GM19193 (cell line): ENCODE measurements around the gene SNX10.

Source experiments
- POLR2A ChIP-seq: IDR thresholded peaks from 4 replicates; pipeline ENCODE4 v1.6.1; 2011; ENCODE audit not compliant: insufficient read depth, insufficient read length; ENCODE audit errors: extremely low read depth

The SNX10 gene

DNA sequence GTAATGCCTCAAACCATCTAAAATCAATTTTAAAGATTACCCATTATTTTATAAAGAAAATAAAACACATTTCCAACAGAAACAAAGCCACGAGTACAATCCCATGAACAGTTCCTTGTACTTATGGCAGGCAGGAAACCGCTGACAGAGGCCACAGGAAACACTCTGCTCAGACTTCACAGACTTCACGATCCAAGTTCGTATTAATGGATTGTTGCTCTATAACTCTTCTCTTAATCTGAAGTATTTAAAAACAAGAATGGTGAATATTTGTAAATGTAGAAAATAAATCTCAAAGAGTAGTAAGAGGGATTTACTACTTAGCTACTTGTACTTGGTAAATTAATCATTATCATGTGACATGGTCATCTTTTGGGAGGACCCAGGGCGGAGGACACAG is 78.3 kb downstream of the SNX10 start:
- TF ChIP-seq POLR2A, result no peak

DNA sequence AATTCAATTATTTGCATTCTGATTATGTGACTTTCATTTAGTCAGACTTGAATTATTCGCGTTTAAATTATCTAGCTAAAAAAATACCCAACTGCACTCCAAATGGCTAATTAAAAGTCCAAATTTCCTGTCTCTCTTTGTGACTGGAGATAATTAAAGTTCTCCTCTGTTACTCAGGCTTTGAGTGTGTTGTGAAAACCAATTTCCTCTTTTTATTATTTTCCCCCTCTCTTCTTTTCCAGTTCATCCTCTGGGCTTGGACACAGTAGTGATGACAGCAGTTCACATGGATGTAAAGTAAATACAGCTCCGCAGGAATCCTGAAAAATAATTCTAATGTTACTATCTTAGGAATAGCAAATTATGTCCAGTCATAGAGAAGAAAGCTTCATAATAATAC is 80.6 kb downstream of the SNX10 start:
- no peak for TF ChIP-seq POLR2A

GRCh38 chr7:26372704-26373103 is 81.0 kb downstream of the SNX10 start:
- no peak for TF ChIP-seq POLR2A

- TF ChIP-seq POLR2A, result no peak
Measured at GRCh38 chr7:26374647-26375373, 83.1 kb downstream of the SNX10 start.

GRCh38 chr7:26375726-26376174 is 84.1 kb downstream of the SNX10 start:
- no peak for TF ChIP-seq POLR2A

DNA sequence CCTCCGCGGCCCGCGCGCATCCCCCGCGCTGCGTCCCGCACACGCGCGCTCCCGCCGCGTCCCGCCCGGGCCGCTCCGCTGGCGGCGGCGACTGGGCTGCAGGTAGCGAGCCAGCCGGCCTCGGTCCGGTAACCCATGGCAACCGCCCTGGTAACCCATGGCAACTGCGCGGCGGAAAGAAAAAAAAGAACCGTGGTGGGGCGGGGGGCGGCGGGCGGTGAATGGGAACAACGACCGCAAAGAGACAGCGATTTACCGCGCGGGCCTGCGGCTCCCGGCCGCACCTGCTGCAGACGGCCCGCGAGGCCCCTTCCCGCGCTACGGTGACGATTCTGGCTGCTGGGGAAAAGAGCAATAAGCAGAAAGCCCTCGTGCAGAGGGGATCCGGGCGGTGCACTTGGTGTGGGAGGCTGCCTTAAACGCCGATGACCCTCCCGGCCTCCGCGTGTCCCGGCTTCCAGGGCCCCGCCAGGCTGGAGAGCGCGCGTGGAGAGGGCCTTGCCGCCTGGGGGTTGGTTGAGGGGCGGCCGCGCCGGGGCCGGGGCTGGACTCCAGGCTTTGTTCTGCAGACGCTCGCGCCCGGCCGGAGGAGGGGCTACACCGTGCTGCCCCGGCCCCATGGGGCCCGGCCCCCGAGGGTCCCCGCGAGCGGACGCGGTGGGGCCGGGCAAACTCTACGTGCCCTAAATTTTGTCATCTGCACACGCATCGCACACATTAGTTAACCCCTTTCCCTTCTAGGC is 84.7 kb downstream of the SNX10 start:
- no peak for TF ChIP-seq POLR2A

- TF ChIP-seq POLR2A, result no peak
Measured at GRCh38 chr7:26378016-26378415, 86.4 kb downstream of the SNX10 start.

- TF ChIP-seq POLR2A, result no peak
Measured at GRCh38 chr7:26379711-26380110, 88.0 kb downstream of the SNX10 start.

DNA sequence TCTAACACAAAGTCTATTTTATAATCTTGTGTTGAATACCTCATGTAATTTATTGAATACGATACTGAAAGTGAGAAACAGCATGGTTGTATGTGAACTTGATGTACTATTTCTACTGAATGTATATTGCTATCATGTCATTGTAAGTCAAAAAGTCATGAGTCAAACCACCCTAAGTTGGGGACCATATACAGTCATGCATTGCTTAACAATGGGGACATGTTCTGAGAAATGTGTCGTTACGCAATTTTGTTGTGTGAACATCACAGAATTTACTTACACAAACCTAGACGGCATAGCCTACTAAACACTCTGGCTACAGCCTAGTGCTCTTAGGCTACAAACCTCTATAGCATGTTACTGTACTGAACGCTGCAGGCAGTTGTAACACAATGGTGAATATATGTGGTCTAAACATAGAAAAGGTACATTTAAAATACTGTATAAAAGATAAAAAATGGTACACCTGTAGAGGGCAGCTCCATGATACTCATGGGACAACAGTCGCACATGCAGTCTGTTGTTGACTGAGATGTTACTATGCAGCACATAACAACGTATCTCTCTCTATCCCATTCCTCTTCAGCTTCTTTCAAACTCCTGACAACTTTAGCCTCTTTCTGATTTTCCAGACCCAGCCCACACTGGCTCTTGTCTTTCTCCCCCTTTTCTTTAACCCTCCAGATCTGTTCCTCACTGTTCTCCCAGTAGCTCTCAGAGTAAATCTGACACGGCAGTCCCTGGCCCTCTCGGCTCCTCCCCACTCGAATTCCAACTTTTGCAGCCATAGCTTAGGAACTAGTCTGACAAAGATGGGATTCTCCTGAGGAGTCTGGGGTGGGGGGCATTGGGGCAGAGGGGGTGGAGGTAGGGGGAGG is 90.1 kb downstream of the SNX10 start:
- no peak for TF ChIP-seq POLR2A

DNA sequence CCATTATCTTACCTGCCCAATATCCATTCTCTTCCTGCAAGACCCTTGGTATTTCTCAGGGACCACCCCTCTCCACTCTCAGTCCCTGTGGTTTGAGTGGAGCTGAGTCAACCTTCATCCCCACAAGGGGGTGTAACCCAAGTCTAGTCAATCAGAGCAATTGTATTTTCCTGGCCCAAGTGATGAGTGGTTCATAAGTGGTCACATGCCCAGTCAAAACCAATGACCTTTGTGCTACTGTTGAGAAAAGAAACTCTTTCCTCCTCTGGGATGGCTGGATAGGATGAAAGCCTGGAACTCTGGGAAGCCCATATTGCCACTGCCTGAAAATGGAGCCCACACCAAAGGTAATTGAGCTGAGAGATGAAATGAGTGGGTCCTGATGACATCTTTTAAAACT is 93.6 kb downstream of the SNX10 start:
- TF ChIP-seq POLR2A, result no peak

- no peak for TF ChIP-seq POLR2A
Measured at GRCh38 chr7:26387731-26388130, 96.1 kb downstream of the SNX10 start.

GRCh38 chr7:26388256-26388655 is 96.6 kb downstream of the SNX10 start:
- TF ChIP-seq POLR2A, result no peak

DNA sequence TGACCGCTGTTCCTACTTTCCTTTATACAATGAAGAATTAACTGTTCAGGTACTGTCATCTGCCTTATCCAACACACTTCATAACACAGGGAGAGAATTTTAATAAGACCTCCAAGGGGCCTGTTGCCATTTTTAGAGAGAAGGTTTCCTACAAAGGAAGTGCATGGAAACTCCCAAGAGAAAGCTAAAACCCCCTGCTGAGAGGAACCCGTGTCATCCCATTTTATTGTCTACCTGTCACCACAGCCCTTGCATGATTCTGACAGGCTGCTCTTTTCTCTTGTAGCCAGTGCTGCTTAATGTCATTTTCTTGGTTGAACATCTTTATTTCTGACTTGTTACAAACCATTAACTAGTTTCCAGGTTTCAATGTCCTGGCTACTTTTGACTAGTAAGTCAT is 98.4 kb downstream of the SNX10 start:
- TF ChIP-seq POLR2A, result no peak

GRCh38 chr7:26393818-26394217 is 102.2 kb downstream of the SNX10 start:
- no peak for TF ChIP-seq POLR2A

DNA sequence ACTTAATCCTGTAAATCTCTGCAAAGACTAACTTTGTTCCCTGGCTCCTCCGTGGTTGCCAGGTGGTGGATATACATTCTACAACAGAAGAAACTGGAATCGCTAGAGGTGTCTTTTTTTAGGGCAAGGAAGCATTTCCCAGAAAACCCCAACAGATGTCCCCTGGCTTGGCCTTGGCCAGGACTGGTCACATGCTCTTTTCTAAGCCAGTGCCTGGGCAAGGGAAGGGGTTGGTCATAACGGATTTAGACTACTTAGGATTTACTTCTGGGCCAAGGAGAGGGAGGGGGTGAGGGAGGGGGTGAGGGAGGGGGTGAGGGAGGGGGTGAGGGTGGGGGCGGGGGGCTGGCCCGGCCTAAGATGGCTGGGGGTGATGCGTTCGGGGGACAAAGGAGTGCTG is 105.7 kb downstream of the SNX10 start:
- TF ChIP-seq POLR2A, result no peak
